Testis (tissue), 3 donors: ENCODE measurements around the gene GLDN. TPM values are rescaled to one million over a fixed set of nuclear protein-coding genes. Genes with fewer than 3 reads are reported as not detected.

Experiments used
- DNase-seq: peaks from one replicate; pipeline ENCODE4 v3.0.0-alpha.2; 2019
- H3K27ac ChIP-seq, 2 donors: fragments of 200-600 bp; sonication (generic); one replicate each; pipeline ENCODE4 v1.5.1; 2019
- H3K27me3 ChIP-seq: fragments of 200-600 bp; sonication (generic); one replicate; pipeline ENCODE4 v1.5.1; 2019
- H3K36me3 ChIP-seq: fragments of 200-600 bp; sonication (generic); one replicate; pipeline ENCODE4 v1.5.1; 2017; ENCODE audit warnings: low read depth; ENCODE audit errors: missing control alignments
- H3K4me1 ChIP-seq: fragments of 200-600 bp; sonication (generic); one replicate; pipeline ENCODE4 v1.5.1; 2019
- H3K4me3 ChIP-seq, 2 donors: fragments of 200-600 bp; sonication (generic); one replicate each; pipeline ENCODE4 v1.5.1; 2017 to 2019
- H3K9me3 ChIP-seq: fragments of 200-600 bp; sonication (generic); one replicate; pipeline ENCODE4 v1.5.1; 2017
- POLR2A ChIP-seq: fragments of 450-650 bp; IDR thresholded peaks from one replicate; pipeline ENCODE4 v1.6.1; 2017; ENCODE audit warnings: antibody characterized with exemption, mild to moderate bottlenecking, moderate library complexity
- WGBS, 2 donors: methylation state at CpG; one replicate each; pipeline ENCODE4 v1.1.5; 2018; 5-methylcytosine and 5-hydroxymethylcytosine counted together
- intact Hi-C: fragments of 100-400 bp; cut with DNase I; formaldehyde crosslinking; loops from one replicate; pipeline ENCODE4 v1.15.1; 2023; ENCODE audit warnings: low total_unique reads
- polyA plus RNA-seq: library from polyadenylated mRNA; stranded (reverse); fragments of 350-450 nt; fragmentation: Illumina TruSeq; extraction: RNeasy Lipid Tissue Mini Kit (QIAGEN cat#74804); gene quantifications from one replicate; pipeline ENCODE4 v1.2.3, GENCODE V29; 2014; ENCODE audit warnings: low read depth, low replicate concordance; ENCODE audit not compliant: insufficient read depth
- total RNA-seq, 2 donors: library from RNA; depleted of rRNA; stranded (reverse); fragments of >200 nt; gene quantifications; one replicate each; pipeline ENCODE4 v1.2.3, GENCODE V29; 2016
- TF ChIP-seq, protein P1 (sequence below), 3 experiments: fragments of 450-650 bp in 2 of 3; fragments of 200-600 bp in 1 of 3; sonication (generic) in 1 of 3; IDR thresholded peaks; one replicate each; pipeline ENCODE4 v1.5.1; 2016 to 2019; ENCODE audit warnings: antibody characterized with exemption in 3 of 3, mild to moderate bottlenecking in 2 of 3, moderate library complexity in 1 of 3

GLDN gene
- total and polyA plus RNA-seq, 3 donors from 2014 or later = 0.37 to 1.3 (median 0.61) TPM

GRCh38 chr15:51334011-51334451, 7.4 kb upstream of the GLDN start:
- Histone ChIP-seq H3K27ac (no peak overlapping the region), H3K4me3 (no peak overlapping the region), H3K27me3 (no peaks in the 10 kb centered on the region), H3K36me3 (no peaks in the 10 kb centered on the region), H3K4me1 (peaks cover 17% of the 10 kb centered on the region), H3K9me3 (no peaks in the 10 kb centered on the region)
- intact Hi-C loops = no loop called here
- WGBS, 2 donors = 42 to 43% methylated on average over 2 of the region's 2 CpGs
- TF ChIP-seq POLR2A = no peak
- TF ChIP-seq, protein P1, sequence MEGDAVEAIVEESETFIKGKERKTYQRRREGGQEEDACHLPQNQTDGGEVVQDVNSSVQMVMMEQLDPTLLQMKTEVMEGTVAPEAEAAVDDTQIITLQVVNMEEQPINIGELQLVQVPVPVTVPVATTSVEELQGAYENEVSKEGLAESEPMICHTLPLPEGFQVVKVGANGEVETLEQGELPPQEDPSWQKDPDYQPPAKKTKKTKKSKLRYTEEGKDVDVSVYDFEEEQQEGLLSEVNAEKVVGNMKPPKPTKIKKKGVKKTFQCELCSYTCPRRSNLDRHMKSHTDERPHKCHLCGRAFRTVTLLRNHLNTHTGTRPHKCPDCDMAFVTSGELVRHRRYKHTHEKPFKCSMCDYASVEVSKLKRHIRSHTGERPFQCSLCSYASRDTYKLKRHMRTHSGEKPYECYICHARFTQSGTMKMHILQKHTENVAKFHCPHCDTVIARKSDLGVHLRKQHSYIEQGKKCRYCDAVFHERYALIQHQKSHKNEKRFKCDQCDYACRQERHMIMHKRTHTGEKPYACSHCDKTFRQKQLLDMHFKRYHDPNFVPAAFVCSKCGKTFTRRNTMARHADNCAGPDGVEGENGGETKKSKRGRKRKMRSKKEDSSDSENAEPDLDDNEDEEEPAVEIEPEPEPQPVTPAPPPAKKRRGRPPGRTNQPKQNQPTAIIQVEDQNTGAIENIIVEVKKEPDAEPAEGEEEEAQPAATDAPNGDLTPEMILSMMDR (IDR thresholded peaks at IDR 0.05) = no peak
- no peak for DNase-seq

GRCh38 chr15:51335087-51335486, 6.4 kb upstream of the GLDN start:
- no peaks in the 10 kb centered on the region for H3K27me3 ChIP-seq
- DNase-seq = no peak
- intact Hi-C loops = no loop called here
- H3K4me1 ChIP-seq = peaks cover 17% of the 10 kb centered on the region
- H3K4me3 ChIP-seq = no peak overlapping the region
- no peak for TF ChIP-seq POLR2A
- TF ChIP-seq, protein P1 (IDR thresholded peaks at IDR 0.05) = no peak
- peak overlapping the region in 1 of 2 donors; percentile 80 for H3K27ac ChIP-seq
- H3K9me3 ChIP-seq = no peaks in the 10 kb centered on the region
- no peaks in the 10 kb centered on the region for H3K36me3 ChIP-seq
- WGBS, 2 donors = 81 to 96% methylated on average over 5 of the region's 5 CpGs

GRCh38 chr15:51335538-51336410, 5.7 kb upstream of the GLDN start:
- no peak for TF ChIP-seq POLR2A
- TF ChIP-seq, protein P1 (IDR thresholded peaks at IDR 0.05) = peak in 1 of 3 experiments; percentile 8
- WGBS, 2 donors = 73 to 81% methylated on average over 9 of the region's 9 CpGs
- intact Hi-C loops = no loop called here
- no peaks in the 10 kb centered on the region for H3K27me3 ChIP-seq
- no peaks in the 10 kb centered on the region for H3K36me3 ChIP-seq
- DNase-seq = no peak
- H3K9me3 ChIP-seq = no peaks in the 10 kb centered on the region
- peak overlapping the region; percentile 21 to 80 for H3K27ac ChIP-seq
- peaks cover 17% of the 10 kb centered on the region for H3K4me1 ChIP-seq
- no peak overlapping the region for H3K4me3 ChIP-seq

DNA sequence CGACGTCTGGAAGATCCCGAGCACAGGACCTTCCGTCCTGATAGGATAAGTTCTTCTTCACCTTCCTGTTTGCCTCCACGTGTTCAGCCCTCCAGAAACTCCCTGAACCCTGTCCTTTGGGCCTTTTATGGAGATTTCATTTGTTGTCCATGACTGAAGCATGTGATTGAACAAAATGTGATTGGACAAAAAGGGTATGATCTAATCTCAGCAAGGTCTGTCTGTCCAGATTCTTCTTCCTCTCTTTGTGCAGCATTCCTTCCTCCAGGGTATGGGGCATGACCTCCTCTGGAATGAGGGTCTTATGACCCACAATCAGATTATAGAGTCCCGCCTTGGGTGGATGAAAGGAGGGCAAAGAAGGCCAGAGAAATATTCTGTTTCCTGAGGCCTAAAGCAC, 3.0 kb upstream of the GLDN start, which contains the start of gene CYP19A1:
Gene CYP19A1 (minus strand): TSS at position 101 of the 400 bp plus-strand sequence. CDS start 95,684 bp downstream, outside the sequence.
- Histone ChIP-seq H3K27ac (peak within 1 kb of the TSS in 1 of 2 donors; percentile 80), H3K36me3 (no peaks in the 10 kb centered on the region), H3K27me3 (no peaks in the 10 kb centered on the region), H3K4me3 (no peak within 1 kb of the TSS), H3K9me3 (no peaks in the 10 kb centered on the region), H3K4me1 (peaks cover 17% of the 10 kb centered on the region)
- 96 to 97% methylated on average over 6 of the region's 6 CpGs for WGBS, 2 donors
- no peak for DNase-seq
- intact Hi-C loops = no loop called here
- TF ChIP-seq, protein P1 (IDR thresholded peaks at IDR 0.05) = no peak
- no peak for TF ChIP-seq POLR2A
